IPS-NIHi11 (cell line): Measurements from ENCODE around the gene SLC25A25.

Source experiments
- DNase-seq: peaks from one replicate; pipeline ENCODE4 v3.0.0; 2012; ENCODE audit warnings: mixed read lengths, low spot score

SLC25A25 gene

DNA sequence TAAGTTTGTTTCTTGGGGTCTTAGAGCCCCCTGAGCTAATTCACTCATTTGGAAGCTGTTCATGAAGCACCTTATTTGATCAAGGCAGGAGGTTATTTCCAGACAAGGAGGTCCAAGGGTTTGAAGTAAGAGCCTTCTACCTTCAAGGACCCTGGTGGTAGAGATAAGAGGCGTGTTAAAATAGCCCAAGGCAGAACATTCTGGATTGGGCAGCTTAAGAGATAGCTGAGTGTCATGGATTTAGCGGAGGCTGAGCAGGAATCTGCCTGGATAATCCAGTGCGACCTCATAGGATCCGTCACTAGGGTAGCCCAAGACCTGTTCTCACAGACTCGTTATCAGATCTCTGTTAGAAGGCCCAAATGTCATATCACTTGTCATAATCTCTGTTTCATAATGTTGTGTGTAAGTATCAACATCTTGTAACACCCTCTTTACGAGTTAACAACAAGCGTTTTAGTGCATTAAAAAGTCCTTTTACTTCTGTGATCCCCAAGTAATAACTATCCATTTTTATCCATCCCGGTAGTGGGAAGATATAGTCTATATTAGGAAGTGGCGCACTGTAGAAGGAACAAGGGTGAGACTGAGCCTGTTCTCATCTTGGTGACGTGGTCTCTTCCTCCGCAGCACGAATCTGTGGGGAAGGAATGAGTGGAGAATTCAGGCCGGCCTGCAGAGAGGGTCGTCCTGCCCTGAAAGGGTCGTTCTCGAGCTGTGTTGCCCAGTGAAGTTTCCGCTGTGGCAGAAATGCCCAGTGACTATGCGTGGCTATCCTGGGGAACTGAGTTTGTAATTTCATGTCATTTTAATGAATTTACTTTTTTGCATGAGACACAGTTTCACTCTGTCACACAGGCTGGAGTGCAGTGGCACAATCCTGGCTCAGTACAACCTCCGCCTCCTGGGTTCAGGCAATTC, 28.8 kb downstream of the SLC25A25 start:
- no peak for DNase-seq

DNA sequence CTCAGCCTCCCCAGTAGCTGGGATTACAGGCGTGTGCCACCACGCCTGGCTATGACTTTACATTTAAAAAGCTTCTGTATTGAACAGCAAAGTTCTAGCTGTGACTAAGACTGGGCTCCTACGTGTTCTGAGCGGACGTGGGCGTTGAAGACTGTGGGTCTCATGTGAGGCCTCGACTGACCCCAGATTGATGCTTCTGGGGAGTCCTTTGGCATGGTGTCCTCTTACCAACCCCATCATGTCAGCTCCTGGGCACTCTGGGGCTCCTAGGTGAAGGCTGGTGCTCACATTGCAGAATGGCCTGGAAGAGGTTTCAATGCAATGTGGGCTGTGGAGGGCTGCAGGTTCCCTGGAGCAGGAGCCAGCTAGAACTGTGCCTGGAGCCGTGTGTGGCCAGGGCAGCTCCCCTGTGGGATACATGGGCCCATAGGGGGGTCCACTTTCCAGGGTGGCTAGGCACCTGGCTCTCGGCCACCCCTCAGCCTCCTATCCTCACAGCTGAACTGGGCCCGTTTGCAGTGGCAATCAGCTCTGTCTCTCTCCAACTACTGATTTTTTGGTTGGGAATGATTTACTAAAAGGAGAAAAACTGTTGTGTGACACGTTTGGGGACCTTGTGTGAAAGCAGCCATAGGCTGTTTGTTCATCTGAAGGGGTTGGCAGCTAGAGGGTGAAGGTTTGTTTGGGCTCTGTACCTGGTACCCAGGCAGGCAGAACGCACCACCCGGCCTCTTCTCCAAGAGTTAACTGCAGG, 29.7 kb downstream of the SLC25A25 start:
- no peak for DNase-seq

- peak; percentile 92 for DNase-seq
Measured at GRCh38 chr9:128098297-128099230, 30.5 kb downstream of the SLC25A25 start.

- DNase-seq: no peak
Measured at GRCh38 chr9:128099231-128099931, 31.3 kb downstream of the SLC25A25 start.

DNA sequence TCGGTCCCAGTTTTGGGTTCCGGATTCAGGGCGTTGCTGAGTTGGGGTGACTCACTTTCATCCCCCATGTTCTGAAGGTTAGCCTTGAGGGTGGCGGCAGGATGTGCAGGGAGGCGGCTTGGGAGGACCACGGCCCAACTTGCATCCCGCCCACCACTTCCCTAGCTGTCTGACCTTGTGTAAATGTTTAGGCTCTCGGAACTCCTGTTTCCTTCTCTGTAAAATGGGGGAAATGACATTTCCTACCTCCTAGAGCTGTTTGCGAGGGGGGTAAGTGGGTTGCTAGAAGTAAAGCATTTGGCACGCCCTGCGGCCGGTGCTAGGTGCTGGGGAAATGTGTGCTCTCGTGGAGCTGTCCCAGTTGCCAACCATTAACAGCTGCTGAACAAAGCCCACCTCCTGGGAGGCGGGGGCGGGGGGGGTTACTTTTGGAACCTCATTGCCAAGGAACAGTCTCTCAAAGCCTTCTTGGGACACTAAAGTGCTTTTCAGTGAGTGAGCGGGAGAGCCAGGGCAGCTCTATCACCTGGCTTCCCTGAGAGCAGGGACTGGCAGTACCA, 32.0 kb downstream of the SLC25A25 start:
- DNase-seq: no peak

- DNase-seq: no peak
Measured at GRCh38 chr9:128100581-128100980, 32.5 kb downstream of the SLC25A25 start.

DNA sequence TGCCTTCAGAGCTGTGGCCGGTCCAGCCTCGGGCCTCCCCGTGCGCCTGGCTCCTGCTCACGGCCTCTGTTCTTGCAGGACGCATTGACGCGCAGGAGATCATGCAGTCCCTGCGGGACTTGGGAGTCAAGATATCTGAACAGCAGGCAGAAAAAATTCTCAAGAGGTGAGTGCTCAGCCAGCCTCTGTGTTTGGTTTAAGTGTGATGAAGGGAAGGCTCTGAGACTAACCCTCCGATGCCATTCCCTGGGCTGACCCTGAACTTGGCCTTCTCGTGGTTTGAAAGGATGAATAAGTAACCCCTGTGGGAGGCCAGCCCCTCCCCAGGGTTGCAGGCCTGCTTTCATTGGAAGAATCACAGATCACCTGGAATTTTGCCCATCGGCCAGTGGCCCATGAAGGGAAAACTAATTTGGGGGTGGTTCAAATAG, 33.2 kb downstream of the SLC25A25 start:
- DNase-seq: no peak

DNA sequence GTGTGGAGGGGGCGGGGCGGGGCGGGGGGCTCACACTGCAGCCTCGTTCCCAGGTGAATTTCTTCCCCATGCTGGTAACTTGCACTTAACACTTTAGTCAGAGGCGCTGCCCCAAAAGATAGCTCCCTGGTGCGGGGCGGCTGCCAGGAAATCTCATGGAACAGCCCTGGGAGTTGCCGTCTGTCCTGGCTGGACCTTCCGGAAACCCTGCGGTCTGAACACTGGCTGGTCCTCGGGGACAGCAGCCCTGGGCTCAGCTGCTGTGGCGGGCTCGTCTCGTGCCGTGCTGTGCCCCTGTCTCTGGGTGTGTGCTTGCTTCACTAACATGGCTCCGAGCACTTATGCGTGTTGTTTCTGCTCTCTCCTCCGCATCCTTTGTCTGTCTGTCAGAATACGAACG, 33.7 kb downstream of the SLC25A25 start:
- no peak for DNase-seq

- no peak for DNase-seq
Measured at GRCh38 chr9:128102196-128102595, 34.2 kb downstream of the SLC25A25 start.

GRCh38 chr9:128102861-128103588, 35.0 kb downstream of the SLC25A25 start:
- DNase-seq: no peak

DNA sequence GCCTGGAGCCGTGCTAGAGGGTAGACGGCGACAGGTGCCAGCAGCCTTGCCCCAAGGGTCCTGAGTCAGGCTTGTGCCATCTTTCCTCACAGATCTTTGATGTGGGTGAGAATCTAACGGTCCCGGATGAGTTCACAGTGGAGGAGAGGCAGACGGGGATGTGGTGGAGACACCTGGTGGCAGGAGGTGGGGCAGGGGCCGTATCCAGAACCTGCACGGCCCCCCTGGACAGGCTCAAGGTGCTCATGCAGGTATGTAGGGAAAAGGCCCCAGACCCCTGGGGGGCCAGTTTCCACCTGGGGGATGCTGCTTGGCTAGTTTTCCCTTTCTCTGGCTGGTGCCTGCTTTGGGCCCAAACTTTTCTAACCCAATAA, 35.5 kb downstream of the SLC25A25 start:
- peak; percentile 37 for DNase-seq

GRCh38 chr9:128104171-128104618, 36.2 kb downstream of the SLC25A25 start:
- no peak for DNase-seq

DNA sequence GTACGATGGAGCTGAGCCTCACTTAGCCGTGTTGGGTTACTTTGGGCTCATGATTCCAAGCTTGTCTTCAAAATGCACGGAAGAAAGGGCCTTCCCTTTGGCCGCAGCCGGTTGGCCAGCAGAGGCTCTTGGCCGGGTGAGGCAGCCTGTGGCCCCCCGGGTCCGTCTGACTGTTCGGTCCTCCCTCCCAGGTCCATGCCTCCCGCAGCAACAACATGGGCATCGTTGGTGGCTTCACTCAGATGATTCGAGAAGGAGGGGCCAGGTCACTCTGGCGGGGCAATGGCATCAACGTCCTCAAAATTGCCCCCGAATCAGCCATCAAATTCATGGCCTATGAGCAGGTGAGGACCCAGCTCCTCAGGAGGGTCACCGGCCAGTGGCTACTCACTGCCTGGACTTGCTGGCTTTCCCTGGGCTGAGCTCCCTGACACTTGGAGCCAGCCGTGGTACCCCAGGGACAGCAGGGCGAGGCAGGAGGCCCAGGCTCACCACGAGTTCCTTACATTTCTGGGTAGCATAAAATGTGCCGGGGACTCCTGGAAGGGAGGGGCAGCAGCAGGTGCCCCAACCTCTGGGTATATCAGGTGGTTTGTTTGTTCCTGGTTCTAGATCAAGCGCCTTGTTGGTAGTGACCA, 37.6 kb downstream of the SLC25A25 start:
- DNase-seq: no peak

DNA sequence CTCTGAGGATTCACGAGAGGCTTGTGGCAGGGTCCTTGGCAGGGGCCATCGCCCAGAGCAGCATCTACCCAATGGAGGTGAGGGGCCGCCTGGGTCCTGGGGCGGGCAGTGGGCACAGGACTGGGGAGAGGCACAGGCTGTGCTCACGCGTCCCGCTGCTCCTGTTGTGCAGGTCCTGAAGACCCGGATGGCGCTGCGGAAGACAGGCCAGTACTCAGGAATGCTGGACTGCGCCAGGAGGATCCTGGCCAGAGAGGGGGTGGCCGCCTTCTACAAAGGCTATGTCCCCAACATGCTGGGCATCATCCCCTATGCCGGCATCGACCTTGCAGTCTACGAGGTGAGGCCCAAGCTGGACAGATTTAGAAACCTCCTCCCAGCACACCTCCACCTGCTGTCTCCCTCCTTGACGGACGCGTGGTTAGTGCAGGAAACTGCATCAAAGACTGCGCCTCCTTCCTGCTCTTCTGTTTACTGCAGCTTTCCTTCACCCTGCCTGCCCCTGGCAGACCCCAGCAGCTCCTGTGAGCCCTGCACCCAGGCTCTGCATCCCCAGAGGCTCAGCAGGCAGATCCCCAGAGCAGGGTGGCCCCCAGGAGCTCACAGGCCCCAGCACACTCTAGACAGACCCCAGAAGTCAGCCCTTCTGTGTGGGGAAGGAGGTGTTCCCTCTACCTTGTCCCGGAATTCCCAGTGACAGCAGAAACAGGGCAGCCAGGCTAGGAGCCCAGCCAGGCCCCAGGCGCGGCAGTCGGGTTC, 38.3 kb downstream of the SLC25A25 start:
- no peak for DNase-seq

- no peak for DNase-seq
Measured at GRCh38 chr9:128106940-128107467, 39.0 kb downstream of the SLC25A25 start.

GRCh38 chr9:128107468-128108268, 39.6 kb downstream of the SLC25A25 start:
- no peak for DNase-seq

DNA sequence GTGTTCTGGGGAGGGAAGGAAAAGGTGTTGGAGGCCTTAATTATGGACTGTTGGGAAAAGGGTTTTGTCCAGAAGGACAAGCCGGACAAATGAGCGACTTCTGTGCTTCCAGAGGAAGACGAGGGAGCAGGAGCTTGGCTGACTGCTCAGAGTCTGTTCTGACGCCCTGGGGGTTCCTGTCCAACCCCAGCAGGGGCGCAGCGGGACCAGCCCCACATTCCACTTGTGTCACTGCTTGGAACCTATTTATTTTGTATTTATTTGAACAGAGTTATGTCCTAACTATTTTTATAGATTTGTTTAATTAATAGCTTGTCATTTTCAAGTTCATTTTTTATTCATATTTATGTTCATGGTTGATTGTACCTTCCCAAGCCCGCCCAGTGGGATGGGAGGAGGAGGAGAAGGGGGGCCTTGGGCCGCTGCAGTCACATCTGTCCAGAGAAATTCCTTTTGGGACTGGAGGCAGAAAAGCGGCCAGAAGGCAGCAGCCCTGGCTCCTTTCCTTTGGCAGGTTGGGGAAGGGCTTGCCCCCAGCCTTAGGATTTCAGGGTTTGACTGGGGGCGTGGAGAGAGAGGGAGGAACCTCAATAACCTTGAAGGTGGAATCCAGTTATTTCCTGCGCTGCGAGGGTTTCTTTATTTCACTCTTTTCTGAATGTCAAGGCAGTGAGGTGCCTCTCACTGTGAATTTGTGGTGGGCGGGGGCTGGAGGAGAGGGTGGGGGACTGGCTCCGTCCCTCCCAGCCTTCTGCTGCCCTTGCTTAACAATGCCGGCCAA, 40.4 kb downstream of the SLC25A25 start:
- DNase-seq: no peak
